Fibroblast of lung (primary cell): ENCODE results near the gene LAMC3. TPM values are rescaled to one million over a fixed set of nuclear protein-coding genes. Genes with fewer than 3 reads are reported as not detected.

Experiments
- DNase-seq, 2 donors: peaks; one replicate each; pipeline versions ENCODE4 v3.0.0 to v3.0.0-alpha.2; 2010; ENCODE audit warnings: low read depth in 2 of 2
- H2AFZ ChIP-seq: 2 replicates; pipeline ENCODE4 v1.5.1; 2012; ENCODE audit warnings: low read length, control low read depth, inconsistent platforms
- H3K27ac ChIP-seq: 2 replicates; pipeline ENCODE4 v1.5.1; 2011; ENCODE audit warnings: low read length, control low read depth; ENCODE audit not compliant: insufficient read depth
- H3K27me3 ChIP-seq: 2 replicates; pipeline ENCODE4 v1.5.1; 2011; ENCODE audit warnings: mild to moderate bottlenecking, low read length; ENCODE audit not compliant: control insufficient read depth, insufficient read depth
- H3K36me3 ChIP-seq: 2 replicates; pipeline ENCODE4 v1.5.1; 2011; ENCODE audit warnings: low read length; ENCODE audit not compliant: control insufficient read depth, insufficient read depth
- H3K4me1 ChIP-seq: 2 replicates; pipeline ENCODE4 v1.5.1; 2011; ENCODE audit warnings: low read length; ENCODE audit not compliant: control insufficient read depth, insufficient read depth; ENCODE audit errors: extremely low read depth
- H3K4me2 ChIP-seq: 2 replicates; pipeline ENCODE4 v1.5.1; 2011; ENCODE audit warnings: low read length, control low read depth; ENCODE audit not compliant: insufficient read depth; ENCODE audit errors: extremely low read depth
- H3K4me3 ChIP-seq, 4 experiments: fragments of 200-600 bp in 1 of 4; sonication (generic) in 1 of 4; replicated peaks in 1 of 4; 2 replicates each; pipeline ENCODE4 v1.5.1; 2011 to 2016; ENCODE audit warnings: low read length in 4 of 4, low read depth in 3 of 4, mild to moderate bottlenecking in 3 of 4, control low read depth in 2 of 4, inconsistent platforms in 1 of 4, mixed read lengths in 1 of 4; ENCODE audit not compliant: insufficient read depth in 1 of 4; ENCODE audit errors: control extremely low read depth in 1 of 4
- H3K79me2 ChIP-seq: 2 replicates; pipeline ENCODE4 v1.5.1; 2012; ENCODE audit warnings: mild to moderate bottlenecking, low read length, inconsistent platforms; ENCODE audit not compliant: control insufficient read depth, insufficient read depth
- H3K9ac ChIP-seq: 2 replicates; pipeline ENCODE4 v1.5.1; 2011; ENCODE audit warnings: mild to moderate bottlenecking, low read length, control low read depth; ENCODE audit not compliant: insufficient read depth
- H3K9me3 ChIP-seq: 2 replicates; pipeline ENCODE4 v1.5.1; 2012; ENCODE audit warnings: low read depth, low read length; ENCODE audit not compliant: control insufficient read depth, insufficient read depth
- H4K20me1 ChIP-seq: 2 replicates; pipeline ENCODE4 v1.5.1; 2011; ENCODE audit warnings: low read length; ENCODE audit not compliant: control insufficient read depth, insufficient read depth; ENCODE audit errors: extremely low read depth
- EZH2 ChIP-seq: IDR thresholded peaks from 2 replicates; pipeline ENCODE4 v1.5.1; 2012; ENCODE audit warnings: low read length, control low read depth, mild to moderate bottlenecking; ENCODE audit errors: missing control alignments
- polyA plus RNA-seq, 2 donors: library from polyadenylated mRNA; depleted of rRNA in 1 of 2; stranded (reverse) in 1 of 2; unstranded in 1 of 2; fragments of >200 nt; gene quantifications; 2 replicates each; pipeline ENCODE4 v1.2.1, GENCODE V29; 2011 to 2012; ENCODE audit warnings: missing spikeins in 1 of 2
- total RNA-seq: library from RNA; depleted of rRNA; stranded (reverse); fragments of >200 nt; gene quantifications from 2 replicates; pipeline ENCODE4 v1.2.1, GENCODE V29; 2014
- TF ChIP-seq, protein P1 (sequence below), 2 donors: IDR thresholded peaks in 1 of 2; conservative IDR thresholded peaks in 1 of 2; 1 replicate in 1 of 2; 2 replicates in 1 of 2; pipeline ENCODE4 v1.5.1; 2011 to 2012; ENCODE audit warnings: low read length in 2 of 2, control low read depth in 1 of 2, inconsistent platforms in 1 of 2, low read depth in 1 of 2, mild to moderate bottlenecking in 1 of 2

LAMC3 gene
- total and polyA plus RNA-seq, 2 donors (not counting 1 experiment from before 2014, with no cell fraction given), result 0.17 to 1.4 TPM

- no peak overlapping the region for H3K4me2 ChIP-seq
- H3K9me3 ChIP-seq, result no peaks in the 10 kb centered on the region
- H3K27ac ChIP-seq, result no peak overlapping the region
- no peaks in the 10 kb centered on the region for H3K27me3 ChIP-seq
- no peaks in the 10 kb centered on the region for H3K79me2 ChIP-seq
- no peak for TF ChIP-seq EZH2
- TF ChIP-seq, protein P1, sequence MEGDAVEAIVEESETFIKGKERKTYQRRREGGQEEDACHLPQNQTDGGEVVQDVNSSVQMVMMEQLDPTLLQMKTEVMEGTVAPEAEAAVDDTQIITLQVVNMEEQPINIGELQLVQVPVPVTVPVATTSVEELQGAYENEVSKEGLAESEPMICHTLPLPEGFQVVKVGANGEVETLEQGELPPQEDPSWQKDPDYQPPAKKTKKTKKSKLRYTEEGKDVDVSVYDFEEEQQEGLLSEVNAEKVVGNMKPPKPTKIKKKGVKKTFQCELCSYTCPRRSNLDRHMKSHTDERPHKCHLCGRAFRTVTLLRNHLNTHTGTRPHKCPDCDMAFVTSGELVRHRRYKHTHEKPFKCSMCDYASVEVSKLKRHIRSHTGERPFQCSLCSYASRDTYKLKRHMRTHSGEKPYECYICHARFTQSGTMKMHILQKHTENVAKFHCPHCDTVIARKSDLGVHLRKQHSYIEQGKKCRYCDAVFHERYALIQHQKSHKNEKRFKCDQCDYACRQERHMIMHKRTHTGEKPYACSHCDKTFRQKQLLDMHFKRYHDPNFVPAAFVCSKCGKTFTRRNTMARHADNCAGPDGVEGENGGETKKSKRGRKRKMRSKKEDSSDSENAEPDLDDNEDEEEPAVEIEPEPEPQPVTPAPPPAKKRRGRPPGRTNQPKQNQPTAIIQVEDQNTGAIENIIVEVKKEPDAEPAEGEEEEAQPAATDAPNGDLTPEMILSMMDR (conservative IDR thresholded peaks at IDR 0.05 in 1 of 2, IDR thresholded peaks at IDR 0.05 in 1 of 2; ENCODE audit: low read depth in 1 of 2, low read length in 2 of 2), result no peak
- H2AFZ ChIP-seq, result no peak overlapping the region
- H3K4me1 ChIP-seq, result no peaks in the 10 kb centered on the region
- no peaks in the 10 kb centered on the region for H3K36me3 ChIP-seq
- no peak for DNase-seq
- no peak overlapping the region for H3K9ac ChIP-seq
- H3K4me3 ChIP-seq, result no peak overlapping the region
- H4K20me1 ChIP-seq, result no peaks in the 10 kb centered on the region
Measured at GRCh38 chr9:131060900-131061630, 52.1 kb downstream of the LAMC3 start.

DNA sequence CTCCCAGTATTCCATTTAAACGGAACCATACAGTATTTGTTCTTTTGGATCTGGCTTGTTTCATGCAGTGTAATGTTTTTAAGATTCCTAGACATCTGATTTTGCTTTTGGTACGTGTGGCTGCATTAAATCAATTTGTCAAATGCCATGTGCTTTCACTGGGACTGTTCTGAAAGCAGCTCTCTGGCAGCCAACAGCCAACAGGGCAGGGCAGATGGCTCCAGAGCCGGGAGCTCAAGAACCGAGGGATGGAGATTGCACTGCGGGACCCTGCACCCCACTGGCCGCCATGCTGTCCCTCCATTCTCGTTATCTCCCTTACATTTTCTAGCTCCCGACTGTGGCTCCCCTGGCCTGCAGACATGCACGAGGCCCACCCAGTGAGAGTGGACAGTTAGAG is 54.0 kb downstream of the LAMC3 start:
- Histone ChIP-seq H3K36me3 (no peaks in the 10 kb centered on the region), H3K27ac (no peak overlapping the region), H2AFZ (no peak overlapping the region), H3K27me3 (no peaks in the 10 kb centered on the region), H3K9ac (no peak overlapping the region), H3K79me2 (no peaks in the 10 kb centered on the region), H3K4me2 (no peak overlapping the region), H4K20me1 (no peaks in the 10 kb centered on the region), H3K4me1 (no peaks in the 10 kb centered on the region), H3K4me3 (no peak overlapping the region), H3K9me3 (no peaks in the 10 kb centered on the region)
- no peak for DNase-seq
- TF ChIP-seq, protein P1 (conservative IDR thresholded peaks at IDR 0.05 in 1 of 2, IDR thresholded peaks at IDR 0.05 in 1 of 2; ENCODE audit: low read depth in 1 of 2, low read length in 2 of 2), result no peak
- no peak for TF ChIP-seq EZH2

DNA sequence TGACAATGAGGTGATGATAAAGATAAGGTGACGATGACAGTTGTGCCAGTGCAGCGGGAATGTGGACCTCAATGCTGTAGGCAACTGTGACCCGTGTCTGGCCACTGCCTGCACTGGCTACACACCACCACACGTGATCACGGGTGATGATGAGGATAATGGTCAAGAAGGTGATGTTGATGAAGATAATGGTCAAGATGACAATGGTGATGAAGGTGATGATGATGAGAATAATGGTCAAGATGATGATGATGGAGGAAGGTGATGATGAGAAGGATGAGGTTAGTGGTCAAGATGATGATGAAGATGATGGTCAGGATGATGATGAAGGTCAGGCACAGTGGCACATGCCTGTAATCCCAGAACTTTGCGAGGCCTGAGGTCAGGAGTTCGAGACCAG is 56.6 kb downstream of the LAMC3 start:
- Histone ChIP-seq H3K4me2 (no peak overlapping the region), H3K9me3 (no peaks in the 10 kb centered on the region), H3K4me3 (no peak overlapping the region), H2AFZ (no peak overlapping the region), H3K27ac (no peak overlapping the region), H3K36me3 (no peaks in the 10 kb centered on the region), H3K79me2 (no peaks in the 10 kb centered on the region), H4K20me1 (no peaks in the 10 kb centered on the region), H3K27me3 (no peaks in the 10 kb centered on the region), H3K4me1 (no peaks in the 10 kb centered on the region), H3K9ac (no peak overlapping the region)
- TF ChIP-seq, protein P1 (conservative IDR thresholded peaks at IDR 0.05 in 1 of 2, IDR thresholded peaks at IDR 0.05 in 1 of 2; ENCODE audit: low read depth in 1 of 2, low read length in 2 of 2), result no peak
- no peak for TF ChIP-seq EZH2
- DNase-seq, result no peak
